Activated B cell treated with CpG ODN at 0.5 μM for 24 hours (primary cell): Measurements from ENCODE around the gene CNTLN. TPM values are rescaled to one million over a fixed set of nuclear protein-coding genes. Genes with fewer than 3 reads are reported as not detected.

ENCODE experiments used
- ATAC-seq: fragments of 200-7000 bp; cut with Tn5 transposase; one replicate; pipeline ENCODE4 v1.10.0; 2021; ENCODE audit warnings: low read depth, mild to moderate bottlenecking, moderate library complexity
- CTCF ChIA-PET: fragments of 350-600 bp; sonication (Branson Sonifier 250); formaldehyde crosslinking; loops from one replicate; lab custom pipeline; 2021; ENCODE audit warnings: antibody characterized with exemption; lab: Charles Lee
- POLR2A ChIA-PET: fragments of 350-600 bp; sonication (Branson Sonifier 250); formaldehyde crosslinking; loops from one replicate; lab custom pipeline; 2021; ENCODE audit warnings: antibody characterized with exemption; lab: Charles Lee
- DNase-seq: peaks from one replicate; pipeline ENCODE4 v3.0.0; 2022
- H3K27ac Mint-ChIP-seq: one replicate; pipeline ENCODE4 v1.8.0; 2020; ENCODE audit warnings: mixed read lengths
- H3K27me3 Mint-ChIP-seq: one replicate; pipeline ENCODE4 v1.8.0; 2021; ENCODE audit warnings: mixed read lengths
- H3K36me3 Mint-ChIP-seq: one replicate; pipeline ENCODE4 v1.8.0; 2021; ENCODE audit warnings: low read depth, mixed read lengths
- H3K4me1 Mint-ChIP-seq: one replicate; pipeline ENCODE4 v1.8.0; 2021; ENCODE audit warnings: mixed read lengths
- H3K4me3 Mint-ChIP-seq: one replicate; pipeline ENCODE4 v1.8.0; 2020; ENCODE audit warnings: mild to moderate bottlenecking, mixed read lengths
- H3K9me3 Mint-ChIP-seq: one replicate; pipeline ENCODE4 v1.8.0; 2020; ENCODE audit warnings: mixed read lengths
- intact Hi-C: fragments of 100-400 bp; cut with micrococcal nuclease; formaldehyde crosslinking; loops from one replicate; pipeline ENCODE4 v1.15.1; 2024
- total RNA-seq: library from RNA; stranded (reverse); gene quantifications from 2 replicates; pipeline ENCODE4 v1.2.3, GENCODE V29; 2022
- TF ChIP-seq, protein P1 (sequence below): fragments of 200-600 bp; IDR thresholded peaks from one replicate; pipeline ENCODE4 v1.8.0; 2022; ENCODE audit warnings: antibody characterized with exemption, mild to moderate bottlenecking

Gene CNTLN
- total RNA-seq, 1 donor from 2014 or later: 0.38 TPM

DNA sequence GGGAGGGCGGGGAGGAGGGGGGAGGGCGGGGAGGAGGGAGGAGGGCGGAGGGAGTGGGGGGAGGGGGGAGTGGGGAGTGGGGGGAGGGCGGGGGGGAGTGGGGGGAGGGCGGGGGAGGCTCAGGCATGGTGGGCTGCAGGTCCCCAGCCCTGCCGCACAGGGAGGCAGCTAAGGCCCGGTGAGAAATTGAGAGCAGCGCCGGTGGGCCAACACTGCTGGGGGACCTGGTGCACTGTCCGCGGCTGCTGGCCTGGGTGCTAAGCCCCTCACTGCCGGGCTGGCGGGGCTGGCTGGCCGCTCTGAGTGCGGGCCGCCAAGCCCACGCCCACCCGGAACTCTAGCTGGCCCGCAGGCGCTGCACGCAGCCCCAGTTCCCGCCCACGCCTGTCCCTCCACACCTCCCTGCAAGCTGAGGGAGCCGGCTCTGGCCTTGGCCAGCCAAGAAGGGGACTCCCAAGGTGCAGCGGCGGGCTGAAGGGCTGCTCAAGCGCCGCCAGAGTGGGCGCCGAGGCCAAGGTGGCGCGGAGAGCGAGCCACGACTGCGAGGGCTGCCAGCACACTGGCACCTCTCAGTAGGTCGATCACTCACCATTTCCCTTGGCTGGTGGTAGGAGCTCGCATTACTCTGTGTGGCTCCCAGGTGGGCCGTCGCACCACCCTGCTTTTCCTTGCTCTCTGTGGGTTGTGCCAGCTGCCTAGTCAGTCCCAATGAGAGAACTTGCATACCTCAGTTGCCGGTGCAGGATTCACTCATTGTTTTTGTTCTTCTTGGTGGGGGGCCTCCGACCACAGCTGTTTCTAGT is 160.2 kb downstream of the CNTLN start:
- Mint-ChIP-seq H3K27me3 (no peaks in the 10 kb centered on the region), H3K27ac (no peak overlapping the region), H3K4me1 (no peaks in the 10 kb centered on the region), H3K36me3 (no peaks in the 10 kb centered on the region), H3K4me3 (no peak overlapping the region), H3K9me3 (peaks cover 4% of the 10 kb centered on the region)
- intact Hi-C loops: no loop called here
- ATAC-seq (no peak), DNase-seq (no peak)
- TF ChIP-seq, protein P1, sequence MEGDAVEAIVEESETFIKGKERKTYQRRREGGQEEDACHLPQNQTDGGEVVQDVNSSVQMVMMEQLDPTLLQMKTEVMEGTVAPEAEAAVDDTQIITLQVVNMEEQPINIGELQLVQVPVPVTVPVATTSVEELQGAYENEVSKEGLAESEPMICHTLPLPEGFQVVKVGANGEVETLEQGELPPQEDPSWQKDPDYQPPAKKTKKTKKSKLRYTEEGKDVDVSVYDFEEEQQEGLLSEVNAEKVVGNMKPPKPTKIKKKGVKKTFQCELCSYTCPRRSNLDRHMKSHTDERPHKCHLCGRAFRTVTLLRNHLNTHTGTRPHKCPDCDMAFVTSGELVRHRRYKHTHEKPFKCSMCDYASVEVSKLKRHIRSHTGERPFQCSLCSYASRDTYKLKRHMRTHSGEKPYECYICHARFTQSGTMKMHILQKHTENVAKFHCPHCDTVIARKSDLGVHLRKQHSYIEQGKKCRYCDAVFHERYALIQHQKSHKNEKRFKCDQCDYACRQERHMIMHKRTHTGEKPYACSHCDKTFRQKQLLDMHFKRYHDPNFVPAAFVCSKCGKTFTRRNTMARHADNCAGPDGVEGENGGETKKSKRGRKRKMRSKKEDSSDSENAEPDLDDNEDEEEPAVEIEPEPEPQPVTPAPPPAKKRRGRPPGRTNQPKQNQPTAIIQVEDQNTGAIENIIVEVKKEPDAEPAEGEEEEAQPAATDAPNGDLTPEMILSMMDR: no peak
- CTCF ChIA-PET: no interaction called here
- POLR2A ChIA-PET: no interaction called here

DNA sequence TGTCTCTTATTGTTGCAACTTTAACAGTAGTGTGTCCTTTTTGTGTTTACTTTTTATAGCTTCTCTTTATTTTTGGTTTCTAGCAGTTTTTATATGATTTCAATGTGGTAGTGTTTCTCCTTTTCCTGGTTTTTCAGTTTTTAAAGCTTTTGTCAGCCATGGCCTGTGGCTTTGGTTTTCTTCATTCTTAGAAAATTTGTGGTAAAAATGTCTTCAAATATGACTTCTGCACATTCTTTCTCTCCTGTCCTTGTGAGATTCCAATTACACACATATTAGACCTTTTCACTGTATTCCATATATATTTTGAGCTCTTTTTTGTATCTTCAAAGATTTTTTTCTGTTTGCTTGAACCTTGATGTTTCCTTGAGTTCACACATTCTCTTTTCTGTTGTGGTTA is 180.5 kb downstream of the CNTLN start:
- TF ChIP-seq, protein P1: no peak
- POLR2A ChIA-PET: no interaction called here
- DNase-seq: no peak
- Mint-ChIP-seq H3K27me3 (no peaks in the 10 kb centered on the region), H3K36me3 (no peaks in the 10 kb centered on the region), H3K27ac (no peak overlapping the region), H3K4me3 (no peak overlapping the region), H3K4me1 (no peaks in the 10 kb centered on the region), H3K9me3 (no peaks in the 10 kb centered on the region)
- no peak for ATAC-seq
- CTCF ChIA-PET: interaction anchor here (0.6 kb wide), 1 partner anchor 8 kb away, joined by 3 read pairs; no protein-coding TSS in a partner anchor
- intact Hi-C loops: no loop called here

DNA sequence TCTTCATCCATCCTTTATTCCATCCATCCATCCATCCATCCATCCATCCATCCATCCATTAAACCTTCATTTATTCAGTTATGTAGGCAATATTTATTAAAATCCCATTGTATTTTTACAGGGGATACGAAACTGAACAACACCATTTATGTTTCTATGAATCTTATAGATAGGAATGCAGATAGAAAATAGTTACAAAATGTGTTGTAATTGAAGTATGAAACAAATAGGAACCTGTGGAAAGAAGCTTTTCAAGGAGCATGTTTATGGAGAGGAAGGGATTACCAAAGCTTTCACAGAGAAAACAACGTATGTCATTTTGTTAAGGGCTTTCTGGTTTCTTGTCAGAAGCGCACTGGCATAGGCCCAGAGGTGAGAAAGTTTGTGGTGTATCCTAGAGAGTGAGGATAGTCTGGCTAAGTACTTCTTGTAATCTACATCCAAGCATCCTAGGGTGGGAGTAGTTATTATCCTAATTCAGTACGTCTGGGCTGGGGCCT is 184.0 kb downstream of the CNTLN start:
- DNase-seq (no peak), ATAC-seq (no peak)
- no peaks in the 10 kb centered on the region for H3K27me3 Mint-ChIP-seq
- TF ChIP-seq, protein P1: no peak
- POLR2A ChIA-PET: no interaction called here
- no peak overlapping the region for H3K27ac Mint-ChIP-seq
- CTCF ChIA-PET: no interaction called here
- H3K4me1 Mint-ChIP-seq: no peaks in the 10 kb centered on the region
- no peaks in the 10 kb centered on the region for H3K9me3 Mint-ChIP-seq
- H3K36me3 Mint-ChIP-seq: no peaks in the 10 kb centered on the region
- H3K4me3 Mint-ChIP-seq: no peak overlapping the region
- intact Hi-C loops: no loop called here

DNA sequence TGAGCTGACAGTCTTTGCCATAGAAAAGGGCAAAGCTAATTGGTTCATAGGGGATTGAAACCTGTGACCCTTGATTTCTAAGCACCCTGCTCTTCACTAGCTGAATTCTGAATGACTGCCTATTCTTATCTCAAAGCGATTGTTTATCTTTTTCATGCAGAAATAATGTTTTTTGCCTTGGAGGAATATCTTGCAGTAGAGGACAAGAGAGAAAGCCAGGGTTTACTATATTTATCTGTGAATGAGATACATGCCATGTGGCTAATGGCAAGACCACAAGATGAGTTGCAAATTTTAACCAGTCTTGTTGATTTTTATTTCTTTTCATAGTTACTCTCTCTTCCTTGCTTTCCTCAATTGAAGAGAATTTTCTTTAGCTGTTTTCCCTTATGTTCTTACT is 185.0 kb downstream of the CNTLN start:
- CTCF ChIA-PET: no interaction called here
- H3K4me3 Mint-ChIP-seq: no peak overlapping the region

More for the DNA sequence above, 185.0 kb downstream of the CNTLN start:
- Mint-ChIP-seq H3K4me1 (no peaks in the 10 kb centered on the region), H3K9me3 (no peaks in the 10 kb centered on the region), H3K36me3 (no peaks in the 10 kb centered on the region), H3K27me3 (no peaks in the 10 kb centered on the region), H3K27ac (no peak overlapping the region)
- TF ChIP-seq, protein P1: no peak
- ATAC-seq (no peak), DNase-seq (no peak)
- intact Hi-C loops: no loop called here
- POLR2A ChIA-PET: no interaction called here
